ENCODE results near the gene CD300A.

CD300A gene

DNA sequence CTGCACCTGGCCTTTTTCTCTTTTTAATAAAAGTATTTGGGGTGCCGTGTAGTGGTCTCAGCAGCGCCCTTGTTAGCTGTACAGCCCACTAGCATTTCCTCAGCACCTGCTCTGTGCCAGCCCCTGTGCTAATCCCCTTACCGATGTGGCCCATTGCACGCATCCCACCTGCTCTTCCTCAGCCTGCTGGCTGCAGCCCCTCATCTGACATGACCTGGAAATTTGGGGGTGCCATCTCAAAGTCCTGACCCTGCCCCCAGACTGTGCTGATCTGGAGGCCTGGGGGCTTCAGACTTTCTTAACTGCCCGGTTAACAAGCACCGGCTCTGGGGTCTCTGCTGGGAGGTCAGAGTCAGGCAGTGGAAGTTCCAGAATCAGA lies 24.2 kb upstream of the CD300A start:
- Histone ChIP-seq H3K27me3 (ENCODE audit: insufficient read depth, low read length) (no peaks in the 10 kb centered on the region), H3K9ac (ENCODE audit: low read depth, low read length) (no peak overlapping the region), H3K27ac (ENCODE audit: low read depth, low read length) (peak overlapping the region; percentile 41; the same call in 1 of the 2 replicates), H3K36me3 (ENCODE audit: insufficient read depth, low read length) (peaks cover 6% of the 10 kb centered on the region; the same call in 1 of the 2 replicates), H3K4me1 (ENCODE audit: insufficient read depth, low read length) (peaks cover 5% of the 10 kb centered on the region; the same call in 1 of the 2 replicates), H3K9me3 (ENCODE audit: insufficient read depth, low read depth, low read length) (no peaks in the 10 kb centered on the region), H3K4me3 (ENCODE audit: low read length) (peak overlapping the region; percentile 21; the same call in 1 of the 2 replicates)
- WGBS, result 78% methylated on average over 6 of the region's 6 CpGs

DNA sequence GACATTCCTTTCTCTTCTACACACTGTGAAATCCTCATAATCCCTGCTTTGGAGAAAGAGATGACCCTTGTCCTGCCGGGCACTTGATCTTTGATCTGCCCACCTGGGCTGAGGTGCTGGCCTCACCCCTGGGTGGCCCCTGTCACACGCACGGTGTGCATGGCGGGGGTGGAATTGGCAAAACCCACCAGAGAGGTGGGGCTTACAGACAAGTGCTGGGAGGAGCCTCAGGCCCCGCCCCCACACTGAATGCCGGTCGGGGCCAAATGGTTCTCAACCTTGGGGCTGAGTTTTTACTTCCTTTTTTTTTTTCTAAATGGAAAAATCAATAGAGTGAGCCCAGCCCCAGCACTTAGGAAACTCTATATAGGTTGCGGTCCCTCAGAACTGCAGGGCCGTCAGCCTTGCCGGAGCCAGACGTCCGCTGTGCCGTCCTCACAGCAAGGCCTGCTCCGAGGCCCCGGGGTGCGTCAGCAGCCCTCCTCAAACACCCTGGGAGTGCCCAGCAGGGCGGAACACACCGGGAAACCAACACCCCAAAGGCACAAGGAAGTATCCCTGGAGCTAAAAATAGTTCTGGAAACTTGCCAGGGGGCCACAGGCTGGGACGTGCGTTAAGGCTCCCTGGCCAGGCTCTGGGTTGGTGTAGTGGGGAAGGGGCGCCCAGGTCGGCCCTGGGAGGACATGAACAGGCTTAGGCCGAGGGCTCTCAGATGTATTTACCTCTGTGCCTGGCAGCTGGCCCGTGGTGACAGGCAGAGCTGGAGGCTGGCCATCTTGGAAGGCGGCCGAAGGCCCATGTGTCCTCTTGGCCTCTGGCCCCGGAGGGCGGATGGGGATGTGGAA lies 23.5 kb upstream of the CD300A start:
- Histone ChIP-seq H3K4me1 (ENCODE audit: insufficient read depth, low read length) (peaks cover 5% of the 10 kb centered on the region; the same call in 1 of the 2 replicates), H3K27me3 (ENCODE audit: insufficient read depth, low read length) (no peaks in the 10 kb centered on the region), H3K36me3 (ENCODE audit: insufficient read depth, low read length) (peaks cover 8% of the 10 kb centered on the region; the same call in 1 of the 2 replicates), H3K9ac (ENCODE audit: low read depth, low read length) (no peak overlapping the region), H3K4me3 (ENCODE audit: low read length) (peak overlapping the region; percentile 21; the same call in 1 of the 2 replicates), H3K9me3 (ENCODE audit: insufficient read depth, low read depth, low read length) (no peaks in the 10 kb centered on the region), H3K27ac (ENCODE audit: low read depth, low read length) (no peak overlapping the region; the same call in 1 of the 2 replicates)
- 59% methylated on average over 27 of the region's 28 CpGs for WGBS

DNA sequence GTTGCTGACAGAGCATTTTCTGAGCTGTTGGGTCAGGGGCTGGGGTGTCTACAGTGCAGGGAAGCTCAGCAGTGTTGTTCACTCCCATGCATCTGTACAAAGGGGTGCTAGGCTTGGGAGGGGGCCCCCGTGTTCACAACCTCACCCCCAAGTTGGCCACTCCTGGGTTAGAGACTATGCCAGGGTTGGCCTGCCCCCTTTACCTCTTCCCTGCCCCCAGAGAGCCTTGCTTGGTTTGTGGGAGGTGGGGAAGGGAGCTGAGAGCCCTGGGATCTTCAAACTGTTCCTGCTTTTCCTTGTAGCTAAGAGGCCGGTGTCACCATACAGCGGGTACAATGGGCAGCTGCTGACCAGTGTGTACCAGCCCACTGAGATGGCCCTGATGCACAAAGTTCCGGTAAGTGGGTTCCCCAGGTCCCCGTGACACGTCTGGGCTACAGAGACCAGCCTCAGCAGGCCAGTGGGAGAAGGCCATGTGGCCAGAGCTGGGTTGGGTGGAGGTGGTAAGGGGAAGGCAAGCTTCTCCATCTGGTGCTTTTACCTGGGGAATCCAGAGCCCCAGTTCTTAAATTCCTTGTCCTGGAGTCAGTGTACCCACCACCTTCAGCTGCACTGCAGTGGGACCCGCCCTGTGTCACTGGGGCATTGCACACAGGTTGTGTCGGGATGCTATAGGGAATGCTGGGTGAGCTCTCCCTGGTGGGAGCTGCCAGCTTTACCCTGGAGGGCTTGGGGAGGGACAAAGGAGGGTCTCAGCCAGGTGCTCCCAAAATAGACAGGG lies 22.7 kb upstream of the CD300A start:
- Histone ChIP-seq H3K4me1 (ENCODE audit: insufficient read depth, low read length) (peaks cover 5% of the 10 kb centered on the region; the same call in 1 of the 2 replicates), H3K27me3 (ENCODE audit: insufficient read depth, low read length) (no peaks in the 10 kb centered on the region), H3K36me3 (ENCODE audit: insufficient read depth, low read length) (peaks cover 8% of the 10 kb centered on the region; the same call in 1 of the 2 replicates), H3K27ac (ENCODE audit: low read depth, low read length) (no peak overlapping the region), H3K4me3 (ENCODE audit: low read length) (no peak overlapping the region), H3K9me3 (ENCODE audit: insufficient read depth, low read depth, low read length) (no peaks in the 10 kb centered on the region), H3K9ac (ENCODE audit: low read depth, low read length) (no peak overlapping the region)
- 88% methylated on average over 7 of the region's 8 CpGs for WGBS

DNA sequence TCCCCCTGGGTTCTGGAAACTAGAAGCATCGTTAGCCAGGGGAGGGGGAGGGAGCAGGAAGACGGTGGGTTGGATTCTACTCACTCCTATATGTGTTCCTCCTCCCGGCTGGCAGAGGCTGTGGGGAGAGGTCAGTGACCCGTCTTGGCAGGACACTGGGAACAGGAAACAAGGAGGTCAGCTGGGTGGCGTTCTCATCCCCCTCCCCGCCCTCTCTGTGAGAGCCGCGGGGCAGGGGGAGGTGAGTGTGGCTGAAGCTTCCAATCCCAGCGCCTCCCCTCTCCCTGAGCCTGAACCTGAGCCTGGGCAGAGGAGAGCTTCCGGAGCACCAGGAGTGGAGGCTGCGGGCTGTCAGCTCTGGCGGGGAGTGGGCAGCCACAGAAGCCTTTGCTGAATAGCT lies 22.0 kb upstream of the CD300A start:
- no peak overlapping the region for H3K27ac ChIP-seq (ENCODE audit: low read depth, low read length)
- 42% methylated on average over 12 of the region's 12 CpGs for WGBS
- H3K27me3 ChIP-seq (ENCODE audit: insufficient read depth, low read length), result no peaks in the 10 kb centered on the region
- H3K9ac ChIP-seq (ENCODE audit: low read depth, low read length), result no peak overlapping the region
- H3K9me3 ChIP-seq (ENCODE audit: insufficient read depth, low read depth, low read length), result no peaks in the 10 kb centered on the region
- H3K36me3 ChIP-seq (ENCODE audit: insufficient read depth, low read length), result peaks cover 8% of the 10 kb centered on the region; the same call in 1 of the 2 replicates
- no peak overlapping the region for H3K4me3 ChIP-seq (ENCODE audit: low read length)
- H3K4me1 ChIP-seq (ENCODE audit: insufficient read depth, low read length), result peaks cover 5% of the 10 kb centered on the region; the same call in 1 of the 2 replicates

DNA sequence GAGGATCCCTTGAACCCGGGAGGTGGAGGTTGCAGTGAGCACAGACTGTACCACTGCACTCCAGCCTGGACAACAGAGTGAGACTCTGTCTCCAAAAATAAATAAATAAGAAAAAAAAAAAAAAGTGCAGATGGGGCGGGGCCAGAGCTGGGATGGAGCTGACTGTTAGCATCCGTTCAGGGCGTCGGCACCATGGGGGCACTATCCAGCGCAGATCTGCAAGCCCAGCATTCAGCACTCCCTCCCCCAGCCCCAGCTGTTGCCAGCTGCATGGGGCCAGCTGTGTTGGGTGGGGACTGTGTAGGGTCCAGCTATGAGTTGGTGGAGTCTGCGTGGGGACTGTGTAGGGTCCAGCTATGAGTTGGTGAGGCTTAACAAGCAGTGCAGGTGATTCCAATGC lies 21.3 kb upstream of the CD300A start:
- Histone ChIP-seq H3K4me1 (ENCODE audit: insufficient read depth, low read length) (peaks cover 5% of the 10 kb centered on the region; the same call in 1 of the 2 replicates), H3K27ac (ENCODE audit: low read depth, low read length) (no peak overlapping the region)
- 92% methylated on average over 7 of the region's 7 CpGs for WGBS

DNA sequence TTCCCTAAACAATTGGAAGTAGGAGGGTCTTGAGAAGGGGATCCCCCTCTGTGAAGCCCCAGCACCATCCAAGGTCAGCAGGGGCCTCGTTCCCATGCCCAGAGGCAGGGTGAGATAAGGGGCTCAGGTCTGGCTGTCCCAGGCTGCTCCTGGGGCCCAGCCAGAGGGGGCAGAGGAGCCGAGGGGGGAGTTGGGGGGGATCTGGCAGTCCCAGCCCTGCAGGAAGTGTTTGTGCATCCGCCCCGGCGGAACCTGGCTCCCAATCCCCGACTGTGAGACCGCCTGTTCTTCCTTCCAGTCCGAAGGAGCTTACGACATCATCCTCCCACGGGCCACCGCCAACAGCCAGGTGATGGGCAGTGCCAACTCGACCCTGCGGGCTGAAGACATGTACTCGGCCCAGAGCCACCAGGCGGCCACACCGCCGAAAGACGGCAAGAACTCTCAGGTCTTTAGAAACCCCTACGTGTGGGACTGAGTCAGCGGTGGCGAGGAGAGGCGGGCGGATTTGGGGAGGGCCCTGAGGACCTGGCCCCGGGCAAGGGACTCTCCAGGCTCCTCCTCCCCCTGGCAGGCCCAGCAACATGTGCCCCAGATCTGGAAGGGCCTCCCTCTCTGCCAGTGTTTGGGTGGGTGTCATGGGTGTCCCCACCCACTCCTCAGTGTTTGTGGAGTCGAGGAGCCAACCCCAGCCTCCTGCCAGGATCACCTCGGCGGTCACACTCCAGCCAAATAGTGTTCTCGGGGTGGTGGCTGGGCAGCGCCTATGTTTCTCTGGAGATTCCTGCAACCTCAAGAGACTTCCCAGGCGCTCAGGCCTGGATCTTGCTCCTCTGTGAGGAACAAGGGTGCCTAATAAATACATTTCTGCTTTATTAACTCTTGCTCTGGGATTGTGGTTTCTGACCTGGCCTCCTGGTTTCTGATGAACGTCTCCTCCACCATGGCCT lies 19.6 kb upstream of the CD300A start:
- Histone ChIP-seq H3K4me3 (ENCODE audit: low read length) (no peak overlapping the region), H3K27ac (ENCODE audit: low read depth, low read length) (no peak overlapping the region), H3K36me3 (ENCODE audit: insufficient read depth, low read length) (peaks cover 8% of the 10 kb centered on the region; the same call in 1 of the 2 replicates), H3K4me1 (ENCODE audit: insufficient read depth, low read length) (peaks cover 5% of the 10 kb centered on the region; the same call in 1 of the 2 replicates), H3K27me3 (ENCODE audit: insufficient read depth, low read length) (peaks cover 8% of the 10 kb centered on the region), H3K9ac (ENCODE audit: low read depth, low read length) (no peak overlapping the region), H3K9me3 (ENCODE audit: insufficient read depth, low read depth, low read length) (no peaks in the 10 kb centered on the region)
- WGBS, result 76% methylated on average over 31 of the region's 31 CpGs

More for the DNA sequence above, 21.3 kb upstream of the CD300A start:
- Histone ChIP-seq H3K36me3 (ENCODE audit: insufficient read depth, low read length) (peaks cover 8% of the 10 kb centered on the region; the same call in 1 of the 2 replicates), H3K9ac (ENCODE audit: low read depth, low read length) (no peak overlapping the region), H3K9me3 (ENCODE audit: insufficient read depth, low read depth, low read length) (no peaks in the 10 kb centered on the region), H3K27me3 (ENCODE audit: insufficient read depth, low read length) (no peaks in the 10 kb centered on the region), H3K4me3 (ENCODE audit: low read length) (no peak overlapping the region)

DNA sequence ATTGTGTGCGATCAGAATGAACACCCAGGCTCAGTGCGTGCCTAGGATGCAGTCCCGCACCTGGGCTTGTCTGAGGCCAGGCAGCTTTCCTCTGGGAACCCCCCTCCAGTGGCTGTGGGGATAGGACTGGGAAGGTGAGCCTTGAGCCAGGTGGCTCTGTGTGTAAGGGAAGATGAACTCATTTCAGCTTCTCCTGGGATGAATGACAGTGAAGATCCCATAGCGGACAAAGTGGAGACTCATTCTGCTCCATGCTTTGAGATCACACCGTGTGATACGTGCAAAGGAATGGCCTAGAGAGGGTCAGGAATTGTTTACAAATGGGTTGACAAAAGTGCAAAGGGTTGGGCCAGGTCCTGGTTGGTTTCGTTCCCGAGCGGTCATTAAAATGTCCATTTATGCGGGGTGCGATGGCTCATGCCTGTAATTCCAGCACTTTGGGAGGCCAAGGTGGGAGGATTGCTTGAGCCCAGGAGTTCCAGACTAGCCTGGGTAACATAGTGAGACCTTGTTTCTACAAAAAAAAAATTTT lies 18.7 kb upstream of the CD300A start:
- H3K36me3 ChIP-seq (ENCODE audit: insufficient read depth, low read length), result peaks cover 8% of the 10 kb centered on the region; the same call in 1 of the 2 replicates
- H3K9ac ChIP-seq (ENCODE audit: low read depth, low read length), result no peak overlapping the region
- 96% methylated on average over 11 of the region's 11 CpGs for WGBS
- H3K9me3 ChIP-seq (ENCODE audit: insufficient read depth, low read depth, low read length), result no peaks in the 10 kb centered on the region
- H3K4me3 ChIP-seq (ENCODE audit: low read length), result no peak overlapping the region
- peaks cover 17% of the 10 kb centered on the region for H3K27me3 ChIP-seq (ENCODE audit: insufficient read depth, low read length)
- H3K4me1 ChIP-seq (ENCODE audit: insufficient read depth, low read length), result peaks cover 5% of the 10 kb centered on the region; the same call in 1 of the 2 replicates
- H3K27ac ChIP-seq (ENCODE audit: low read depth, low read length), result no peak overlapping the region

DNA sequence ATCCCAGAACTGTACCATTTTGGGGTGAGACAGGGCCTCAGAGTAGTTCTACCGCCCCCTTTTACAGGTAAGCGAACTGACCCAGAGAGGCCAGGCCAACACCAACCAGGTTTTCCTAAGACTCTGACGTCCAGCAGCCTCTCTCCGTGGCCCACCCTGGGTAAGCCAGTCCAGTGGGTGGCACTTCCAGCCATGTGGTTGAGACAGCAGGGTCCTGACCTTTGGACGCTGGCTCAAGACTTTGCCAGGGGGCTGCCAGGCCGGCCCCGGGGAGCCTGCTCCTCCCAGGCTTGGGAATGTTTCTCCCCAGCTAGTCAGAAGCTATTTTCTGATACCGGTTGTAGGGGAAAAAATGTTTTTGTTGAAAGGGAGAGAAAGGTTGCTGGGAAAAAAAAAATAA lies 17.7 kb upstream of the CD300A start:
- H3K4me3 ChIP-seq (ENCODE audit: low read length), result no peak overlapping the region
- no peak overlapping the region for H3K9ac ChIP-seq (ENCODE audit: low read depth, low read length)
- H3K27ac ChIP-seq (ENCODE audit: low read depth, low read length), result no peak overlapping the region
- H3K9me3 ChIP-seq (ENCODE audit: insufficient read depth, low read depth, low read length), result no peaks in the 10 kb centered on the region
- H3K36me3 ChIP-seq (ENCODE audit: insufficient read depth, low read length), result peaks cover 8% of the 10 kb centered on the region; the same call in 1 of the 2 replicates
- peaks cover 27% of the 10 kb centered on the region for H3K27me3 ChIP-seq (ENCODE audit: insufficient read depth, low read length)
- peaks cover 6% of the 10 kb centered on the region; the same call in 1 of the 2 replicates for H3K4me1 ChIP-seq (ENCODE audit: insufficient read depth, low read length)
- WGBS, result 90% methylated on average over 8 of the region's 8 CpGs

DNA sequence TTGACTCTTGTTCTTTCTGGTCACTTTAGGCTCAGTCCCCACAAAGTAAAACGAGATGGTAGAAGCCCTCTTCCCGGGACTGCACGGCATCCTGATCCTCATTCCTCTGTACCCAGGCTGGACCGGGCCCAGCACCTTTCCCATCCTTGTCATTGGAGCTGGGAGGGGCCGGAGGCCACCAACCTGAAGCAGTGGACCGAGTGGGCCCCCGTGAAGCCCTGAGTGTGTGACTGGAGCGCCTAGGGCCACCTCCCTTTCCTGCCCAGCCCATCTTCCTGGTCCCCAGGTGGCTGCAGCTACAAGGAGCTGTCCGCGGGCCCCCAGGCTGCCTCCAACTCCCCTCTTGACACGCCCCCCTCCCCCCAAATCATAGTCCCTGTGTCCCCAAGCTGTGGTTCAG lies 17.1 kb upstream of the CD300A start:
- 91% methylated on average over 11 of the region's 11 CpGs for WGBS
- Histone ChIP-seq H3K4me1 (ENCODE audit: insufficient read depth, low read length) (peaks cover 7% of the 10 kb centered on the region; the same call in 1 of the 2 replicates), H3K36me3 (ENCODE audit: insufficient read depth, low read length) (peaks cover 8% of the 10 kb centered on the region; the same call in 1 of the 2 replicates), H3K9ac (ENCODE audit: low read depth, low read length) (no peak overlapping the region), H3K27ac (ENCODE audit: low read depth, low read length) (no peak overlapping the region), H3K27me3 (ENCODE audit: insufficient read depth, low read length) (peaks cover 29% of the 10 kb centered on the region), H3K4me3 (ENCODE audit: low read length) (no peak overlapping the region), H3K9me3 (ENCODE audit: insufficient read depth, low read depth, low read length) (no peaks in the 10 kb centered on the region)

DNA sequence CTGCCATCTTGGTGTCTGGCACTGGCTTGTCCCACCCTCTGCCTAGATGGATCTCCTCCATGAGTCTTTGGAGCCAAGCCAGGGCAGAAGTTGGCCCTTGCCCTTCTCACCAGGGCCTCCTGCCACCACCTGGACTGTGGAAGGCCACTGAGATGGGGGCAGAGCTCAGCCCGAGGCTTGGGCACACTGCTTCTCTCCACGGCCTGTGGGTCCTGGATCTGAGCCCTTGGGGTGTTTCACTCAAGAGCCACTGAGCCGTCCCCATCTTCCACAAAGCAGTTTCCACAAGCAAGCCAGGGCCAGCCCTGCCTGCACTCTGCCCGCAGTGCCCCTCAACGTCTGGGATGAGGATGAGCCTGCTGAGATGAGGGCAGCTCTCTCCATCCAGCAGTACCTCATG lies 16.7 kb upstream of the CD300A start:
- Histone ChIP-seq H3K27ac (ENCODE audit: low read depth, low read length) (no peak overlapping the region), H3K36me3 (ENCODE audit: insufficient read depth, low read length) (peaks cover 8% of the 10 kb centered on the region; the same call in 1 of the 2 replicates), H3K9ac (ENCODE audit: low read depth, low read length) (no peak overlapping the region), H3K4me3 (ENCODE audit: low read length) (no peak overlapping the region), H3K4me1 (ENCODE audit: insufficient read depth, low read length) (peaks cover 11% of the 10 kb centered on the region; the same call in 1 of the 2 replicates), H3K27me3 (ENCODE audit: insufficient read depth, low read length) (peaks cover 34% of the 10 kb centered on the region), H3K9me3 (ENCODE audit: insufficient read depth, low read depth, low read length) (no peaks in the 10 kb centered on the region)
- WGBS, result 95% methylated on average over 5 of the region's 5 CpGs
